ENCODE measurements around the gene LPCAT1. TPM values are rescaled to one million over a fixed set of nuclear protein-coding genes. Genes with fewer than 3 reads are reported as not detected.

LPCAT1 gene
- total and polyA plus RNA-seq, 10 of the 15 experiments (the other 5 are each of a cell fraction or from before 2014, with no cell fraction given), result 2.3 to 109 (median 72.7) TPM

DNA sequence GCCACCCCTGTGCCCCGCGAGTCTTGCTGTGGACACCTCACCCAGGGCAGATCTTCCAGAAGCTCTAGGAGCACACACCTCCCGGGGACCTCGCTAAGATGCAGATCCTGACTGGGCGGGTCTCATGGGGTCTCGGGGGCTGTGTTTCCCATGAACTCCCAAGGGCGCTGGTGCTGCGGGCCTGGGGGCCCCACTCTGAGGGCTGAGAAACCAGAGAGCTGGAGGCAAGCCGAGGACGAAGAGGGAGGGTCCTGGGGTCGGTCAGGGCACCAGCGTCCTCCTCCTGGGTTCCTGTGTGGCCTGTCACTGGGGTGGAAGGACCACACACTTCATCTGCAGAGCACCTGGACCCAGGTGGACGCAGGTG, 108.7 kb downstream of the LPCAT1 start:
- intact Hi-C loops (cut with micrococcal nuclease; ENCODE audit: unreplicated experiment), result no loop called here
- H3K79me2 ChIP-seq (ENCODE audit: control insufficient read depth, insufficient read depth, low read length), result no peaks in the 10 kb centered on the region
- WGBS (ENCODE audit: insufficient coverage, insufficient replicate concordance, low lambda C conversion rate, missing lambda C conversion rate), result 72% methylated on average over 13 of the region's 13 CpGs
- H3K9me3 ChIP-seq (replicated peaks; ENCODE audit: control insufficient read depth, insufficient read depth, low read length), result no peaks in the 10 kb centered on the region
- no peak for FAIRE-seq
- no peak overlapping the region for H3K27ac ChIP-seq (ENCODE audit: control insufficient read depth, insufficient read depth)
- H4K20me1 ChIP-seq (ENCODE audit: control insufficient read depth, insufficient read depth), result no peaks in the 10 kb centered on the region
- H2AFZ ChIP-seq (ENCODE audit: control insufficient read depth, low read depth, low read length), result no peak overlapping the region
- in situ Hi-C loops (cut with MboI), result no loop called here
- BruUV-seq (replicated peaks), result no TSS peak
- TF ChIP-seq, protein P1, sequence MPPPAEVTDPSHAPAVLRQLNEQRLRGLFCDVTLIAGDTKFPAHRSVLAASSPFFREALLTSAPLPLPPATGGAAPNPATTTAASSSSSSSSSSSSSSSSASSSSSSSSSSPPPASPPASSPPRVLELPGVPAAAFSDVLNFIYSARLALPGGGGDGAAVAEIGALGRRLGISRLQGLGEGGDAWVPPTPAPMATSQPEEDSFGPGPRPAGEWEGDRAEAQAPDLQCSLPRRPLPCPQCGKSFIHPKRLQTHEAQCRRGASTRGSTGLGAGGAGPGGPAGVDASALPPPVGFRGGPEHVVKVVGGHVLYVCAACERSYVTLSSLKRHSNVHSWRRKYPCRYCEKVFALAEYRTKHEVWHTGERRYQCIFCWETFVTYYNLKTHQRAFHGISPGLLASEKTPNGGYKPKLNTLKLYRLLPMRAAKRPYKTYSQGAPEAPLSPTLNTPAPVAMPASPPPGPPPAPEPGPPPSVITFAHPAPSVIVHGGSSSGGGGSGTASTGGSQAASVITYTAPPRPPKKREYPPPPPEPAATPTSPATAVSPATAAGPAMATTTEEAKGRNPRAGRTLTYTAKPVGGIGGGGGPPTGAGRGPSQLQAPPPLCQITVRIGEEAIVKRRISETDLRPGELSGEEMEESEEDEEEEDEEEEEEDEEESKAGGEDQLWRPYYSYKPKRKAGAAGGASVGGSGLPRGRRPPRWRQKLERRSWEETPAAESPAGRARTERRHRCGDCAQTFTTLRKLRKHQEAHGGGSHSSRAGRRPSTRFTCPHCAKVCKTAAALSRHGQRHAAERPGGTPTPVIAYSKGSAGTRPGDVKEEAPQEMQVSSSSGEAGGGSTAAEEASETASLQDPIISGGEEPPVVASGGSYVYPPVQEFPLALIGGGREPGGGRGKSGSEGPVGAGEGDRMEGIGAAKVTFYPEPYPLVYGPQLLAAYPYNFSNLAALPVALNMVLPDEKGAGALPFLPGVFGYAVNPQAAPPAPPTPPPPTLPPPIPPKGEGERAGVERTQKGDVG (CRISPR knock-in tag; IDR thresholded peaks at IDR 0.05), result no peak
- TF ChIP-seq RUNX3 (IDR thresholded peaks at IDR 0.05; ENCODE audit: low read length), result no peak
- TF ChIP-seq, protein P2, sequence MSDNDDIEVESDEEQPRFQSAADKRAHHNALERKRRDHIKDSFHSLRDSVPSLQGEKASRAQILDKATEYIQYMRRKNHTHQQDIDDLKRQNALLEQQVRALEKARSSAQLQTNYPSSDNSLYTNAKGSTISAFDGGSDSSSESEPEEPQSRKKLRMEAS (IDR thresholded peaks at IDR 0.05; ENCODE audit: low read depth, low read length), result no peak
- TF ChIP-seq TARDBP (IDR thresholded peaks at IDR 0.05; ENCODE audit: borderline replicate concordance), result no peak
- TF ChIP-seq YBX1 (IDR thresholded peaks at IDR 0.05), result no peak
- TF ChIP-seq CBFB (IDR thresholded peaks at IDR 0.05; ENCODE audit: low read depth), result no peak
- TF ChIP-seq, protein P3, sequence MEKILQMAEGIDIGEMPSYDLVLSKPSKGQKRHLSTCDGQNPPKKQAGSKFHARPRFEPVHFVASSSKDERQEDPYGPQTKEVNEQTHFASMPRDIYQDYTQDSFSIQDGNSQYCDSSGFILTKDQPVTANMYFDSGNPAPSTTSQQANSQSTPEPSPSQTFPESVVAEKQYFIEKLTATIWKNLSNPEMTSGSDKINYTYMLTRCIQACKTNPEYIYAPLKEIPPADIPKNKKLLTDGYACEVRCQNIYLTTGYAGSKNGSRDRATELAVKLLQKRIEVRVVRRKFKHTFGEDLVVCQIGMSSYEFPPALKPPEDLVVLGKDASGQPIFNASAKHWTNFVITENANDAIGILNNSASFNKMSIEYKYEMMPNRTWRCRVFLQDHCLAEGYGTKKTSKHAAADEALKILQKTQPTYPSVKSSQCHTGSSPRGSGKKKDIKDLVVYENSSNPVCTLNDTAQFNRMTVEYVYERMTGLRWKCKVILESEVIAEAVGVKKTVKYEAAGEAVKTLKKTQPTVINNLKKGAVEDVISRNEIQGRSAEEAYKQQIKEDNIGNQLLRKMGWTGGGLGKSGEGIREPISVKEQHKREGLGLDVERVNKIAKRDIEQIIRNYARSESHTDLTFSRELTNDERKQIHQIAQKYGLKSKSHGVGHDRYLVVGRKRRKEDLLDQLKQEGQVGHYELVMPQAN (conservative IDR thresholded peaks at IDR 0.05), result no peak
- TF ChIP-seq POLR2AphosphoS5 (IDR thresholded peaks at IDR 0.05; ENCODE audit: low read length), result no peak
- no peak for TF ChIP-seq SIX5 (IDR thresholded peaks at IDR 0.05; ENCODE audit: low read depth, low read length, severe bottlenecking)
- TF ChIP-seq LARP7 (IDR thresholded peaks at IDR 0.05), result no peak
- TF ChIP-seq MTA2 (IDR thresholded peaks at IDR 0.05; ENCODE audit: low read depth), result no peak
- TF ChIP-seq ZNF384 (IDR thresholded peaks at IDR 0.05; ENCODE audit: borderline replicate concordance, low read depth, low read length), result no peak
- no peak for TF ChIP-seq CBX5 (IDR thresholded peaks at IDR 0.05; ENCODE audit: low read depth)
- no peak for TF ChIP-seq TBL1XR1 (IDR thresholded peaks at IDR 0.05; ENCODE audit: low read depth, low read length)
- TF ChIP-seq, protein P4, sequence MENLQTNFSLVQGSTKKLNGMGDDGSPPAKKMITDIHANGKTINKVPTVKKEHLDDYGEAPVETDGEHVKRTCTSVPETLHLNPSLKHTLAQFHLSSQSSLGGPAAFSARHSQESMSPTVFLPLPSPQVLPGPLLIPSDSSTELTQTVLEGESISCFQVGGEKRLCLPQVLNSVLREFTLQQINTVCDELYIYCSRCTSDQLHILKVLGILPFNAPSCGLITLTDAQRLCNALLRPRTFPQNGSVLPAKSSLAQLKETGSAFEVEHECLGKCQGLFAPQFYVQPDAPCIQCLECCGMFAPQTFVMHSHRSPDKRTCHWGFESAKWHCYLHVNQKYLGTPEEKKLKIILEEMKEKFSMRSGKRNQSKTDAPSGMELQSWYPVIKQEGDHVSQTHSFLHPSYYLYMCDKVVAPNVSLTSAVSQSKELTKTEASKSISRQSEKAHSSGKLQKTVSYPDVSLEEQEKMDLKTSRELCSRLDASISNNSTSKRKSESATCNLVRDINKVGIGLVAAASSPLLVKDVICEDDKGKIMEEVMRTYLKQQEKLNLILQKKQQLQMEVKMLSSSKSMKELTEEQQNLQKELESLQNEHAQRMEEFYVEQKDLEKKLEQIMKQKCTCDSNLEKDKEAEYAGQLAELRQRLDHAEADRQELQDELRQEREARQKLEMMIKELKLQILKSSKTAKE (IDR thresholded peaks at IDR 0.05; ENCODE audit: low read depth, poor library complexity, severe bottlenecking), result no peak
- TF ChIP-seq FOXM1 (IDR thresholded peaks at IDR 0.05; ENCODE audit: low read depth, low read length), result no peak
- TF ChIP-seq POU2F2 (IDR thresholded peaks at IDR 0.05; ENCODE audit: borderline replicate concordance, low read depth, low read length), result no peak
- no peak for TF ChIP-seq GATAD2B (conservative IDR thresholded peaks at IDR 0.05; ENCODE audit: low read depth)
- peaks cover 0 to 2% of the 10 kb centered on the region in 2 experiments; a peak in 2 of 4 replicates for H3K27me3 ChIP-seq (replicated peaks in 1 of 2; ENCODE audit: control insufficient read depth in 2 of 2, insufficient read depth in 2 of 2, low read length in 1 of 2)
- H3K4me3 ChIP-seq, result no peak overlapping the region
- ATAC-seq, result no peak; the same call in 1 of the 3 replicates
- H3K4me2 ChIP-seq (ENCODE audit: control insufficient read depth, insufficient read depth), result no peak overlapping the region
- ChIA-PET POLR2A (no interaction called here), RAD21 (ENCODE audit: unreplicated experiment) (no interaction called here), CTCF (no interaction called here), SMC1A (ENCODE audit: uncharacterized antibody, unreplicated experiment) (no interaction called here)
- no peak for DNase-seq (ENCODE audit: low read depth, low spot score)
- H3K9ac ChIP-seq (ENCODE audit: control insufficient read depth, insufficient read depth, low read length), result no peak overlapping the region
- H3K4me1 ChIP-seq (ENCODE audit: control insufficient read depth, insufficient read depth, low read length), result no peaks in the 10 kb centered on the region
- H3K36me3 ChIP-seq (ENCODE audit: control insufficient read depth in 2 of 2, insufficient read depth in 2 of 2, low read length in 1 of 2), result no peaks in the 10 kb centered on the region
